Stomach (tissue), 4 donors: ENCODE measurements around the gene FGL2.

ENCODE experiments used
- EP300 ChIP-seq: sonication (generic); formaldehyde crosslinking; IDR thresholded peaks from one replicate; pipeline ENCODE4 v1.6.1; 2017; ENCODE audit warnings: antibody characterized with exemption
- POLR2AphosphoS5 ChIP-seq, 3 donors: sonication (generic); formaldehyde crosslinking; IDR thresholded peaks; one replicate each; pipeline ENCODE4 v1.6.1; 2016; ENCODE audit warnings: antibody characterized with exemption in 3 of 3
- TF ChIP-seq, protein P1 (sequence below), 7 experiments: fragments of 450-650 bp in 4 of 7; fragments of 200-600 bp in 3 of 7; sonication (generic) in 3 of 7; IDR thresholded peaks; one replicate each; pipeline ENCODE4 v1.5.1; 2016 to 2019; ENCODE audit warnings: antibody characterized with exemption in 7 of 7, control low read depth in 2 of 7, mild to moderate bottlenecking in 1 of 7

DNA sequence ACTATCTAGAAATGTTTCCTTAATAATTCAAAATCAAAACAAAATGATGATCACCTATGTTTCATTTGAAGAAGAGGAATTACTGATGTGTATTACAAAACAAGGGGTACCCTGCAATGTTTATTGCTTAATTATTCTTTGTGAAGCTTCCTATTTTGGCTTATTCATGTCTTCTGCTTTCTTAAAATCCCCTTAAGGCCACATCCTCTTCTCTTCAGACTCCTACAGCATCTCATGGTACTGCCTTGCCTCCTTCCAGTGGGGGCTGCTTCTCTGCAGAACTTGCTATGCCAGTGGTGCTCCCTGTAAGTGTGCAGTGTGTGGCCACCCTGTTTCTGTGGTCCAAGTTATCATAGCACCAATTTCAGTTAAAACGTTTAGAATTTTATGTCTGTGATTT is 42.2 kb downstream of the FGL2 start:
- TF ChIP-seq POLR2AphosphoS5 (IDR thresholded peaks at IDR 0.05), result no peak
- no peak for TF ChIP-seq EP300
- TF ChIP-seq, protein P1, sequence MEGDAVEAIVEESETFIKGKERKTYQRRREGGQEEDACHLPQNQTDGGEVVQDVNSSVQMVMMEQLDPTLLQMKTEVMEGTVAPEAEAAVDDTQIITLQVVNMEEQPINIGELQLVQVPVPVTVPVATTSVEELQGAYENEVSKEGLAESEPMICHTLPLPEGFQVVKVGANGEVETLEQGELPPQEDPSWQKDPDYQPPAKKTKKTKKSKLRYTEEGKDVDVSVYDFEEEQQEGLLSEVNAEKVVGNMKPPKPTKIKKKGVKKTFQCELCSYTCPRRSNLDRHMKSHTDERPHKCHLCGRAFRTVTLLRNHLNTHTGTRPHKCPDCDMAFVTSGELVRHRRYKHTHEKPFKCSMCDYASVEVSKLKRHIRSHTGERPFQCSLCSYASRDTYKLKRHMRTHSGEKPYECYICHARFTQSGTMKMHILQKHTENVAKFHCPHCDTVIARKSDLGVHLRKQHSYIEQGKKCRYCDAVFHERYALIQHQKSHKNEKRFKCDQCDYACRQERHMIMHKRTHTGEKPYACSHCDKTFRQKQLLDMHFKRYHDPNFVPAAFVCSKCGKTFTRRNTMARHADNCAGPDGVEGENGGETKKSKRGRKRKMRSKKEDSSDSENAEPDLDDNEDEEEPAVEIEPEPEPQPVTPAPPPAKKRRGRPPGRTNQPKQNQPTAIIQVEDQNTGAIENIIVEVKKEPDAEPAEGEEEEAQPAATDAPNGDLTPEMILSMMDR (IDR thresholded peaks at IDR 0.05), result no peak
